ENCODE measurements around the gene CYP4F22.
"Not testable (repeated sequence)": the region's sequence is repeated elsewhere in the genome, so short reads cannot be mapped to it uniquely, and the experiment has no call there.

The CYP4F22 gene

GRCh38 chr19:15589760-15590451 is 81.6 kb downstream of the CYP4F22 start:
- Histone ChIP-seq H3K4me1 (ENCODE audit: insufficient read depth, low read length) (no peaks in the 10 kb centered on the region), H3K27ac (ENCODE audit: low read length) (no peak overlapping the region), H3K9me3 (ENCODE audit: insufficient read depth, low read depth, low read length) (peaks cover 82% of the 10 kb centered on the region), H3K27me3 (ENCODE audit: insufficient read depth, low read length) (no peaks in the 10 kb centered on the region), H3K9ac (ENCODE audit: low read depth, low read length) (no peak overlapping the region), H3K4me3 (ENCODE audit: low read length) (no peak overlapping the region), H3K36me3 (ENCODE audit: insufficient read depth, low read depth, low read length) (no peaks in the 10 kb centered on the region)

- Histone ChIP-seq H3K27me3 (ENCODE audit: insufficient read depth, low read length) (no peaks in the 10 kb centered on the region), H3K9me3 (ENCODE audit: insufficient read depth, low read depth, low read length) (peaks cover 78% of the 10 kb centered on the region), H3K4me3 (ENCODE audit: low read length) (no peak overlapping the region)
Observed at GRCh38 chr19:15591796-15592195, 83.5 kb downstream of the CYP4F22 start.

GRCh38 chr19:15592506-15592905 is 84.2 kb downstream of the CYP4F22 start:
- H3K27me3 ChIP-seq (ENCODE audit: insufficient read depth, low read length); H3K27ac ChIP-seq (ENCODE audit: low read length); H3K9ac ChIP-seq (ENCODE audit: low read depth, low read length); H3K4me3 ChIP-seq (ENCODE audit: low read length); H3K4me1 ChIP-seq (ENCODE audit: insufficient read depth, low read length); H3K36me3 ChIP-seq (ENCODE audit: insufficient read depth, low read depth, low read length): not testable (repeated sequence)
- peaks cover 71% of the 10 kb centered on the region for H3K9me3 ChIP-seq (ENCODE audit: insufficient read depth, low read depth, low read length)

More at GRCh38 chr19:15591796-15592195, 83.5 kb downstream of the CYP4F22 start:
- no peak overlapping the region for H3K9ac ChIP-seq (ENCODE audit: low read depth, low read length)
- no peaks in the 10 kb centered on the region for H3K4me1 ChIP-seq (ENCODE audit: insufficient read depth, low read length)
- no peak overlapping the region for H3K27ac ChIP-seq (ENCODE audit: low read length)
- H3K36me3 ChIP-seq (ENCODE audit: insufficient read depth, low read depth, low read length): no peaks in the 10 kb centered on the region

GRCh38 chr19:15593766-15594165 is 85.4 kb downstream of the CYP4F22 start:
- H3K9me3 ChIP-seq (ENCODE audit: insufficient read depth, low read depth, low read length): peaks cover 59% of the 10 kb centered on the region
- H3K27ac ChIP-seq (ENCODE audit: low read length): not testable (repeated sequence)

GRCh38 chr19:15595069-15595468 is 86.7 kb downstream of the CYP4F22 start:
- Histone ChIP-seq H3K27me3 (ENCODE audit: insufficient read depth, low read length) (no peaks in the 10 kb centered on the region), H3K4me3 (ENCODE audit: low read length) (no peak overlapping the region)

More at GRCh38 chr19:15593766-15594165, 85.4 kb downstream of the CYP4F22 start:
- not testable (repeated sequence) for H3K4me1 ChIP-seq (ENCODE audit: insufficient read depth, low read length); H3K9ac ChIP-seq (ENCODE audit: low read depth, low read length); H3K4me3 ChIP-seq (ENCODE audit: low read length); H3K27me3 ChIP-seq (ENCODE audit: insufficient read depth, low read length); H3K36me3 ChIP-seq (ENCODE audit: insufficient read depth, low read depth, low read length)

More at GRCh38 chr19:15595069-15595468, 86.7 kb downstream of the CYP4F22 start:
- Histone ChIP-seq H3K27ac (ENCODE audit: low read length) (no peak overlapping the region), H3K36me3 (ENCODE audit: insufficient read depth, low read depth, low read length) (no peaks in the 10 kb centered on the region), H3K4me1 (ENCODE audit: insufficient read depth, low read length) (no peaks in the 10 kb centered on the region), H3K9me3 (ENCODE audit: insufficient read depth, low read depth, low read length) (peaks cover 52% of the 10 kb centered on the region), H3K9ac (ENCODE audit: low read depth, low read length) (no peak overlapping the region)

Data from iPS-20b (cell line).